GM23248 (cell line): ENCODE results near the gene NALCN. TPM values are rescaled to one million over a fixed set of nuclear protein-coding genes. Genes with fewer than 3 reads are reported as not detected.

Experiments
- DNase-seq: peaks from one replicate; pipeline ENCODE4 v3.0.0-alpha.2; 2015
- H2AFZ ChIP-seq: fragments of 200-600 bp; sonication (generic); 2 replicates; pipeline ENCODE4 v1.6.1; 2016; ENCODE audit warnings: antibody characterized with exemption
- H3F3A ChIP-seq: fragments of 200-600 bp; sonication (generic); 2 replicates; pipeline ENCODE4 v1.6.1; 2016; ENCODE audit warnings: mild to moderate bottlenecking, antibody characterized with exemption, mixed run types; ENCODE audit not compliant: insufficient read depth
- H3K27ac ChIP-seq: fragments of 200-600 bp; sonication (generic); 2 replicates; pipeline ENCODE4 v1.5.1; 2016; ENCODE audit warnings: mild to moderate bottlenecking
- H3K27me3 ChIP-seq: fragments of 200-600 bp; sonication (generic); replicated peaks from 2 replicates; pipeline ENCODE4 v1.6.1; 2016; ENCODE audit warnings: mild to moderate bottlenecking; ENCODE audit not compliant: insufficient read depth
- H3K36me3 ChIP-seq: fragments of 200-600 bp; sonication (generic); 2 replicates; pipeline ENCODE4 v1.6.1; 2016; ENCODE audit warnings: low read depth, mild to moderate bottlenecking
- H3K4me1 ChIP-seq: fragments of 200-600 bp; sonication (generic); 2 replicates; pipeline ENCODE4 v1.6.1; 2016; ENCODE audit warnings: mild to moderate bottlenecking; ENCODE audit not compliant: insufficient read depth
- H3K4me2 ChIP-seq: fragments of 200-600 bp; sonication (generic); one replicate; pipeline ENCODE4 v1.6.1; 2016; ENCODE audit warnings: mild to moderate bottlenecking; ENCODE audit not compliant: unreplicated experiment
- H3K4me3 ChIP-seq: fragments of 200-600 bp; sonication (generic); 2 replicates; pipeline ENCODE4 v1.5.1; 2016; ENCODE audit warnings: mild to moderate bottlenecking
- H3K79me2 ChIP-seq: fragments of 200-600 bp; sonication (generic); 2 replicates; pipeline ENCODE4 v1.6.1; 2016; ENCODE audit warnings: mild to moderate bottlenecking; ENCODE audit not compliant: insufficient read depth
- H3K9ac ChIP-seq: fragments of 200-600 bp; sonication (generic); 2 replicates; pipeline ENCODE4 v1.6.1; 2016; ENCODE audit warnings: mild to moderate bottlenecking
- H3K9me2 ChIP-seq: fragments of 200-600 bp; sonication (generic); 2 replicates; pipeline ENCODE4 v1.6.1; 2016; ENCODE audit warnings: mixed run types, mild to moderate bottlenecking, moderate library complexity; ENCODE audit not compliant: insufficient read depth
- H3K9me3 ChIP-seq: fragments of 200-600 bp; sonication (generic); one replicate; pipeline ENCODE4 v1.6.1; 2017; ENCODE audit warnings: low read depth
- H4K20me1 ChIP-seq: fragments of 200-600 bp; sonication (generic); 2 replicates; pipeline ENCODE4 v1.6.0; 2016; ENCODE audit not compliant: insufficient read depth
- EZH2 ChIP-seq: fragments of 200-600 bp; sonication (generic); IDR thresholded peaks from 2 replicates; pipeline ENCODE4 v1.6.1; 2018; ENCODE audit warnings: antibody characterized with exemption, mild to moderate bottlenecking; ENCODE audit not compliant: insufficient read depth, poor library complexity, severe bottlenecking
- EZH2phosphoT487 ChIP-seq: fragments of 200-600 bp; sonication (generic); IDR thresholded peaks from 2 replicates; pipeline ENCODE4 v1.6.1; 2018; ENCODE audit warnings: antibody characterized with exemption, moderate library complexity, mild to moderate bottlenecking, low read depth; ENCODE audit not compliant: insufficient read depth
- whole genome bisulfite sequencing, 2 experiments: methylation state at CpG; one replicate each; pipeline ENCODE4 v1.1.6; 2015 to 2017; ENCODE audit warnings: low lambda C conversion rate in 2 of 2, low coverage in 1 of 2; ENCODE audit errors: missing lambda C conversion rate in 2 of 2; 5-methylcytosine and 5-hydroxymethylcytosine counted together
- in situ Hi-C: fragments of 300-500 bp; cut with MboI; formaldehyde crosslinking; loops from 2 replicates; pipeline ENCODE4 v1.15.0; 2020
- polyA plus RNA-seq: library from polyadenylated mRNA; unstranded; fragments of >200 nt; fragmentation: Nextera tagmentation; extraction: Ambion mirVana; gene quantifications from 2 replicates; pipeline ENCODE4 v1.2.1, GENCODE V29; 2016
- total RNA-seq: library from RNA; depleted of rRNA; stranded (reverse); fragments of >200 nt; shearing (Covaris generic); gene quantifications from 2 replicates; pipeline ENCODE4 v1.2.3, GENCODE V29; 2014

NALCN gene
- total and polyA plus RNA-seq, 2 experiments from 2014 or later, result 3.1 to 3.6 TPM

DNA sequence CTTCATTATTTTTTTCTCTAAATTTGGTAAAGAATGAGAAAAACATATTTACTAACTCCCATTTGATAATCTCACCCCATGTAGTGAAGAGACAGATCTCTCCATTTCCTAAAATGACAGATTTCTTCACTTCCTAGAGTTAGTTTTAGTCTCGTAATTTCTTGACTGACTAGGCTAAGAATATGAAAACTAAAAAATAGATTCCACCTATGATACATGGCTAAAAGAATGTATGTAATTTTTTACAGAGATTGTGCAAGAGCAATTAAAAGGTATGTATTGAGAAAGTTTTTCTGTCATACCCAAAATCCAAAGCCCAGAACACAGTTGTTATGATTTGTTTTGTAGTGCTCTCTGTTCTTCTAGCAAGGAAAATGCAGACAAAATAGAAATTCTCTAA, 9.5 kb downstream of the NALCN start:
- H3F3A ChIP-seq, result peaks cover 18% of the 10 kb centered on the region
- H3K36me3 ChIP-seq, result no peaks in the 10 kb centered on the region
- H3K4me2 ChIP-seq, result peak overlapping the region; percentile 60
- H3K9me2 ChIP-seq, result no peaks in the 10 kb centered on the region
- no peaks in the 10 kb centered on the region for H3K27me3 ChIP-seq
- no peaks in the 10 kb centered on the region for H4K20me1 ChIP-seq
- H3K4me3 ChIP-seq, result peak overlapping the region; percentile 26
- in situ Hi-C loops, result no loop called here
- peak; percentile 35 for DNase-seq
- TF ChIP-seq EZH2phosphoT487 (no peak), EZH2 (no peak)
- H3K4me1 ChIP-seq, result peaks cover 16% of the 10 kb centered on the region
- no peaks in the 10 kb centered on the region for H3K9me3 ChIP-seq
- H3K79me2 ChIP-seq, result no peaks in the 10 kb centered on the region
- H3K9ac ChIP-seq, result no peak overlapping the region
- 18 to 38% methylated on average over 1 of the region's 1 CpG for WGBS, 2 experiments
- H2AFZ ChIP-seq, result peak overlapping the region; percentile 32
- H3K27ac ChIP-seq, result 0 out of 2 replicates have a peak overlapping the region, but pooled peaks have one; percentile 5

DNA sequence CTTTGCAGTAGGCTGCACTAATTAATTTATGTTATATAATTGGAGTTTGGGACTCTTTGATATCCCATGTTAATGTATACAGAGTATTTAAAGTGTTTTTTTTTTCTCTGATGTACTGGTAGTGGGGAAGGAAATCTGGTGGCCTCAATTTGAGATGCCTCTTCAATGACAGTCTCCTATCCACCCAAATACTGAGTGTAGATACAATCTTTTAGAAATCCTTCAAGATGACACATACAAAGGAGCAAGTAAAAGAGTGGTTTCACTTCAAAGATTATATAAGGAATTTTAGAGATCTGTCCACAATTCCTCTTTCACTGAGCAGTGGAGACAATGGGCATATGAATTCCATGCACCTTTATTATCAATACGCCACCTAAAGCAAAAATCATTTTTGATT, 15.1 kb downstream of the NALCN start:
- no peaks in the 10 kb centered on the region for H3K9me2 ChIP-seq
- peaks cover 48% of the 10 kb centered on the region for H3K4me1 ChIP-seq
- H2AFZ ChIP-seq, result no peak overlapping the region
- no peak overlapping the region for H3K27ac ChIP-seq
- WGBS, 2 experiments, result 95 to 96% methylated on average over 1 of the region's 1 CpG
- H4K20me1 ChIP-seq, result no peaks in the 10 kb centered on the region
- no peaks in the 10 kb centered on the region for H3K9me3 ChIP-seq
- no peak overlapping the region for H3K9ac ChIP-seq
- peaks cover 25% of the 10 kb centered on the region for H3F3A ChIP-seq
- DNase-seq, result peak; percentile 57
- TF ChIP-seq EZH2phosphoT487, result no peak
- no peak for TF ChIP-seq EZH2
- H3K4me3 ChIP-seq, result no peak overlapping the region
- no peaks in the 10 kb centered on the region for H3K79me2 ChIP-seq
- H3K4me2 ChIP-seq, result peak overlapping the region; percentile 66
- H3K36me3 ChIP-seq, result no peaks in the 10 kb centered on the region
- in situ Hi-C loops, result no loop called here
- H3K27me3 ChIP-seq, result no peaks in the 10 kb centered on the region

DNA sequence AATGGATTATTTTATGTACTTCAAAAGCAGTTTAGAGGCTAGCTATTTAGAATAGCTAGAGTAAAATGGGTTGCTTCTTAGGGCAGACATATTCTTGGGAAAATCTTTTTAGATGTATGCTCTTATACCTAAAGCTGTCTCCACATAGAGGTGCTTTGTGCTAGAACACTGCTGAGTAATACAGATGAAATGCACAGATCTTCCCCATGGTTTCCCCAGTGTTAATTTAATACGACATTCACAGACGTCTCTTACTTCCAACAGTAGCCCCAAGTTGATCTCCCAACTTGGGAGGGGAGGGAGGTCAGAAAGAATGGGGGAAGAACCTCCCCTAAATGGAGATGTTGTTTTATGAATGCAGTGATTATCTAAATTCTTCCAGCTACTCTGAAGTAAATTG, 16.9 kb downstream of the NALCN start:
- in situ Hi-C loops, result no loop called here
- no peaks in the 10 kb centered on the region for H3K9me2 ChIP-seq
- H3F3A ChIP-seq, result peaks cover 23% of the 10 kb centered on the region
- WGBS, 2 experiments, result 2 to 5% methylated on average over 2 of the region's 2 CpGs
- H2AFZ ChIP-seq, result no peak overlapping the region
- H3K79me2 ChIP-seq, result no peaks in the 10 kb centered on the region
- H3K27ac ChIP-seq, result peak overlapping the region; percentile 75
- peak overlapping the region; percentile 59 for H3K4me2 ChIP-seq
- no peaks in the 10 kb centered on the region for H3K27me3 ChIP-seq
- peaks cover 47% of the 10 kb centered on the region for H3K4me1 ChIP-seq
- H3K9ac ChIP-seq, result no peak overlapping the region
- TF ChIP-seq EZH2phosphoT487 (no peak), EZH2 (no peak)
- no peaks in the 10 kb centered on the region for H3K9me3 ChIP-seq
- peak; percentile 36 for DNase-seq
- H4K20me1 ChIP-seq, result no peaks in the 10 kb centered on the region
- H3K36me3 ChIP-seq, result no peaks in the 10 kb centered on the region
- H3K4me3 ChIP-seq, result no peak overlapping the region

DNA sequence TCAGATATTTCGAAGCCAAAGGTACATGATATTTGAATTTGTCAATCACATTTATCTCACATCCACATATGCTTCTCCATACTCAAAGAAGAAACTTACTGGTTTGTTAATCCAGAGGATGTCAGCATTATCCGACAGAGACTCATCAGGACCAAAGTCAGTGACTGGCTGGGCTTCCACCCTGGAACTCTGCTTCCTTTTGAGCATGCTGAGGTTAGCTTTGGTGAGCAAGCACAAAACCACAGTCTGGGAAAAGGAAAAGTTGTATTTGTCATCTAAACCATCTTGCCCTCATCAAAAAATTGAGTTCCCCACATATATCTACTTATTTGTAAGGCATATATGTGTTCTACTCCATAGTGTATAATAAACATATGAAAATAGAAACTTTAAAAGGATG, 17.4 kb downstream of the NALCN start:
- Histone ChIP-seq H3K9me2 (no peaks in the 10 kb centered on the region), H3K79me2 (no peaks in the 10 kb centered on the region), H3K4me3 (no peak overlapping the region), H3K4me2 (peak overlapping the region; percentile 59), H3F3A (peaks cover 23% of the 10 kb centered on the region), H3K9ac (no peak overlapping the region), H3K36me3 (no peaks in the 10 kb centered on the region), H3K27me3 (no peaks in the 10 kb centered on the region), H3K9me3 (no peaks in the 10 kb centered on the region), H4K20me1 (no peaks in the 10 kb centered on the region), H3K4me1 (peaks cover 47% of the 10 kb centered on the region), H2AFZ (no peak overlapping the region), H3K27ac (peak overlapping the region; percentile 75)
- 23 to 43% methylated on average over 2 of the region's 2 CpGs for whole genome bisulfite sequencing, 2 experiments
- TF ChIP-seq EZH2phosphoT487 (no peak), EZH2 (no peak)
- peak; percentile 88 for DNase-seq
- in situ Hi-C loops, result no loop called here

DNA sequence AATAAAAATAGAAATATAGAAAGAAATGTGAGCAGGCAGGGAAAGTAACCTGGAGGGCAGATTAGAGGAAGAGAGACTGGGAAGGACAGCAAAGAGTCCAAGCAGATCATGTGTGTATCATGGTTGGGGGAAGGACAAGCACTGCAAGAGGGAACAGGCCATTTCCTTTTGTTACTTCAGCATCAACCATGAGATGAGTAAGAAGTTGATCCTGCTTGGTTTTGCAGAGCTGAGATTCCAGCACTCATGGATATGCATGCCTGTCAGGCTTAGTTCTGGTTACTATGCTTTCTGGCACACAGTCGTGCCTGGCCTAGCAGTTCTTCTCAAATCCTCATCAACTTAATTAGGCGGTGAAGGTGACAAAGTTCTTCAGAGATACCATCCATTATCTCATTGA, 18.1 kb downstream of the NALCN start:
- Histone ChIP-seq H3K9ac (0 out of 2 replicates have a peak overlapping the region, but pooled peaks have one; percentile 39), H3K4me3 (0 out of 2 replicates have a peak overlapping the region, but pooled peaks have one; percentile 8), H3K4me2 (peak overlapping the region; percentile 43), H3K9me3 (no peaks in the 10 kb centered on the region), H3K9me2 (no peaks in the 10 kb centered on the region), H3K27ac (peak overlapping the region; percentile 75), H3K4me1 (peaks cover 47% of the 10 kb centered on the region), H2AFZ (no peak overlapping the region), H4K20me1 (no peaks in the 10 kb centered on the region), H3K27me3 (no peaks in the 10 kb centered on the region), H3F3A (peaks cover 23% of the 10 kb centered on the region), H3K79me2 (no peaks in the 10 kb centered on the region), H3K36me3 (no peaks in the 10 kb centered on the region)
- WGBS, 2 experiments, result 31 to 37% methylated on average over 2 of the region's 2 CpGs
- peak; percentile 78 for DNase-seq
- TF ChIP-seq EZH2phosphoT487, result no peak
- no peak for TF ChIP-seq EZH2
- in situ Hi-C loops, result no loop called here
